Medulla oblongata (tissue), 1 donor: ENCODE measurements around the gene TNS3.

Experiments
- DNase-seq: peaks from one replicate; pipeline ENCODE4 v3.0.0-alpha.2; 2015; ENCODE audit errors: extremely low spot score

Gene TNS3

GRCh38 chr7:47407136-47407535, 174.8 kb downstream of the TNS3 start:
- no peak for DNase-seq

GRCh38 chr7:47406801-47407129, 175.1 kb downstream of the TNS3 start:
- no peak for DNase-seq

- peak; percentile 30 for DNase-seq
These were observed 175.8 kb downstream of the TNS3 start for GRCh38 chr7:47405921-47406800.

- peak; percentile 12 for DNase-seq
These were observed 176.5 kb downstream of the TNS3 start for GRCh38 chr7:47405286-47405904.

DNA sequence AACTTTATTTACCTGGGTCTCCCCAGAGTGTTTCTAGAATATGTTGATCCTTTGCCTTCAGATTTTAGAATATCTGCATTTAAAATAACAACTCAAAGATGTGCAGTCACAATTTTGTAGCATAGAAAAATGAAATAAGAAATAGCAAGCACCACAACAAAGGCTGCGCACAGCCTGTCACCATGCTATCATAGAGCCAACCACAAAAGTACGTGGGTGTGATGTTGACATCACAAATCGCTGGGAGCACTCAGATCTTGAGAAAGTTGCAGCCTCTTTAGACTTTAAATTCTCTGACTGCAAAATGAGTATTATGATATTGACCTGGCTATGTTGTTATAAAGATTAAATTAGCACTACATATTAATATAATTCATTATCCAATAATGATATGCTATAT, 177.9 kb downstream of the TNS3 start:
- no peak for DNase-seq

GRCh38 chr7:47402941-47403866, 178.7 kb downstream of the TNS3 start:
- no peak for DNase-seq

DNA sequence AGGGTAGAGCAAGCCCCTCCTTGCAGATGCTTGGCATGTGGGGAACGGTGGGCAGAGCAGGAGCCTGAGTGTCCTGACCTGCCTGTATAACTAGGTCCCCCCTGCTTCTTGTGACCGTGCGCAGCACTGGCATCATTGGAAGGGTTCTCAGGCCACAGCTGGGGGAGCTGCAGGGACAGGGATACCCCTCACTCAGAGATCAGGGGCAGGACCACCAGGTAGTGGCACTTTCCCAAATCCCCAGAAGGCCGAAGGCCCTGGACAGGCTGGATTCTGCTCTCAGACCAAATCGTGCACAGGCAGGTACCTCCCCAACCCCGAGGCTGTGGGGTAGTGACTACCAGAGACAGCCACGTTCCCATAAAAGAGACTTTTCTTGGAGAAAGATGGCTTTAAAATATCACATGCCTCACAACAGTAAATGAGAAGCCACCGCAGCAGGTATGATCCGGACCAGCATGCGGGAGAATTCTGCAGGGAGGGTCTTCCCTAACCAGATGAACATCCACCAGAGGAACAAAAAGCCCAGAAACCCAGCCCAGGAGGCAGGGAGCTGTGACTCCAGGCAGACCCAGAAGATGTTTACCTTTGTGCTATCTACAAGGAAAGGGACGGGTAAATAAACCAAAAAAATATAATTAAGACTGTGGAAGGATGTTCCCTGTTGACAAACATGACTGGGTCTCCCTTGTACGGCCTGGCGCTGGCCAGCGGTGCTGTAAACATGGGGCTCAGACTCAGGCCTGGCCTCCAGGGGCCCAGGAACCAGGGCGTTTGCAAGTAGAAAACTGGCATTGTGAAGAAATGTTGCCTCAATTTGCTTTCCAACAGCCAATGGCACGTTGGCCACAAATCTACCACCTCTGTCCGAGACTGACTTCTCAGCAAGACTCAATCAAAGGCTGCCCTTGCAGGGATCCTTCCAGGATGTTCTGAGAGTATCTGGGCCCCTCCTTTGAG, 180.0 kb downstream of the TNS3 start:
- no peak for DNase-seq

DNA sequence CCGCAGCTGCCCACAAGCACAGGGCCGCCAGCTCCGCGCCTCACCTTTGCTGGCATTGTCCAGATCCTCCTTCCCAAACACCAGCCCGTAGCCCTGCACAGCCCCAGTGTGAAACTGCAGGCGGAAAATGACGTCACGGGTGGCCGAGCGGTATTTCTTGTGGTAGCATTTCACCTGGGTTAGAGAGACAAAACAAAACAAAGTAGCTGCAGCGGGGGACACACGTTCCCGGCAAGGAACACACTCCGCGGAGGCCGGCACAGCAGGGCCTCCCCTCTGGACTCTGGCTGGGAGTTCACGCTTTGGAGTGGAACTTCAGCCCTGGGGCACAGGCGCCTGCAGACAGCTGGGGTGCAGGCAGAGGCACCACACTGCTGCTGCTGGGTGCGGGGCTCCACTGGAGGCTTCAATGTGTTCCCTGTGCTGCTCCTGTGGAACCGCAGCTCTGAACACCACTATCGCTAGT, 181.1 kb downstream of the TNS3 start:
- DNase-seq: no peak

- DNase-seq: no peak
These were observed 181.9 kb downstream of the TNS3 start for GRCh38 chr7:47400001-47400400.

- DNase-seq: no peak
These were observed 187.1 kb downstream of the TNS3 start for GRCh38 chr7:47394751-47395252.

DNA sequence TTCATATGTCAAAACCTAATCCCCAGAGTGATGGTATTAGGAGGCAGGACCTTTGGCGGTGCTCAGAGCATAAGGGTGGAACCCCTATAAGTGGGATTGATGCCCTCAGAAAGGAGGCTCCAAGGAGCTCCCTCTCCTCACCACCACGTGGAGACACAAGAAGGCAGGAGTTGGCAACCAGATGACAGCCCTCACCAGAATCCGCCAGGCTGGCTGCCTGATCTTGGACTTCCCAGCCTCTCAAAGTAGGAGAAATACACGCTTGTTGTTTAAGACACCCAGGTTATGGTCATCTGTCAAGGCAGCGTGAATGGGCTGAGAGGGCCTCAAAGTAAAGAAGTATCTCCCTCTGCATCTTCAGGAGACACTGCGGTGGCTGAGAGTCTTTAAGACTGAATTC, 187.7 kb downstream of the TNS3 start:
- no peak for DNase-seq

DNA sequence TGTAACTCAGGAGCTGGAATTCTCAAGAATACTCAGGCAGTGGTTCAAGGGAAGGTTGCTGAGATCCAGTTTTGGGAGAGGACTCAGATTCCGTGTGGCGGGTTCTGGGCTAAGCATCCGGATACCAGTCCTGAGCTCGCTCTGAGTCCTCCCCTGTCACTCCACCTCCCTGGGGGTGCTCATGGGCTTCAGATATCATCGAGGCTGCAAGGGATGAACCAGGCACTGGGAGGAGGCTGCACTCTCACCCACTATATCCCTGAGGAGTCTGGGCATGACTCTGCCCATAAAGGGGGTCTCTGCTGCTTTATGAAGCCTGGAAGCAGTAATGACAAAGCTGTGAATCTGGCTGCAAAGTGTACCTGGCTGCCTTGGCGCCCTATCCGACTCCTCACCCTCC, 188.5 kb downstream of the TNS3 start:
- no peak for DNase-seq

- DNase-seq: peak; percentile 75
These were observed 189.6 kb downstream of the TNS3 start for GRCh38 chr7:47392241-47392759.

- DNase-seq: no peak
These were observed 190.2 kb downstream of the TNS3 start for GRCh38 chr7:47391726-47392125.

DNA sequence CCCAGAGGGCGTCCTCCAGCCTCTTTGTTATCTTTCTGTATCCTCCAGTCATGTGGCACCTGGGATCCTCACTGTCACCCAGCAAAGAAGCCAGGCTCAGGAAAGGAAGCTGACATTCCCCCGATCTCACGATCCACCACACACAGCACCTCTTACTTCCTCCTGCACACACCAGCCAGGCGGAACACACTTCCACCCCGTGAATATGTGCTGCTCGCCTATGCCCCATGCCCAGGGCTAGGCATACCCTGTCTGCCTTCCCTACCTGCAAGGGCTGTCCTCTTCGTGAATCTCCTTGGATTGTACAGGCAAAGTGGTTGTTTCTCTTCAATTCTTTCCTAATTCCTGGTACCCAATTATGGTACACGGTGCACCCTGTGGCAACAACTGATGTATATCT, 191.0 kb downstream of the TNS3 start:
- no peak for DNase-seq

DNA sequence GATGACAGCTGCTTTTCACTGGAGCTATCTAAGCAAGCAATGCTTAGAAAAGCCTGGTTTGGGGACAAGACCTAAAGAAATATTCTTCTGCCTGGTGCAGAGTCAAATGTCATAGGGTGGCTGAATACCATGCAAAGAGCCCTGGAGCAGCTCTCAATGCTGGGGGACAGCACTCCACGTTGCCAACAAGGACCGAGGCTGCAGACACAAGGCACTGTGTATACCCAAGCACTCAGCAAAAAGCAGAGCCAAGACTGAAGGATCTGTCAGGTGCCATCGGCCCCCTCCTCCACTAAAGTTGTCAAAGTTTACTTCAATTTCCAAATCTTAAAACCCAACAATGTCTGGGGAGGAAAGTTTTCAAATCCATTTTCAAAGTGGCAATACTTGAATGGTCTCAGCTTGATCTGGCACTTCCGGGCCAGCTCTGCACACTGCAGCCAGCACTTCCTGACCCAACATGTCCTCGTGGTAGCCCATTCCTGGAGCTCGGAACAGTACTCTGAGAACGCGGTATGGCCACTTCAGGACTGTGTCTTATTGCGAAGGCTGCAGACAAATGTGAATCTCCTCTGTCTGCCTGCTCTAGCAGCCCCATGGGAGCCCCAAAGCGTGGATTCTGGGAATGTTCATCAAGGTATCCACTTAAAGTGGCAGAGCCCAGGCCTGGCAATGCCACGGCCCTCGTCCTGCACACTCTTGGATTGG, 191.8 kb downstream of the TNS3 start:
- no peak for DNase-seq

DNA sequence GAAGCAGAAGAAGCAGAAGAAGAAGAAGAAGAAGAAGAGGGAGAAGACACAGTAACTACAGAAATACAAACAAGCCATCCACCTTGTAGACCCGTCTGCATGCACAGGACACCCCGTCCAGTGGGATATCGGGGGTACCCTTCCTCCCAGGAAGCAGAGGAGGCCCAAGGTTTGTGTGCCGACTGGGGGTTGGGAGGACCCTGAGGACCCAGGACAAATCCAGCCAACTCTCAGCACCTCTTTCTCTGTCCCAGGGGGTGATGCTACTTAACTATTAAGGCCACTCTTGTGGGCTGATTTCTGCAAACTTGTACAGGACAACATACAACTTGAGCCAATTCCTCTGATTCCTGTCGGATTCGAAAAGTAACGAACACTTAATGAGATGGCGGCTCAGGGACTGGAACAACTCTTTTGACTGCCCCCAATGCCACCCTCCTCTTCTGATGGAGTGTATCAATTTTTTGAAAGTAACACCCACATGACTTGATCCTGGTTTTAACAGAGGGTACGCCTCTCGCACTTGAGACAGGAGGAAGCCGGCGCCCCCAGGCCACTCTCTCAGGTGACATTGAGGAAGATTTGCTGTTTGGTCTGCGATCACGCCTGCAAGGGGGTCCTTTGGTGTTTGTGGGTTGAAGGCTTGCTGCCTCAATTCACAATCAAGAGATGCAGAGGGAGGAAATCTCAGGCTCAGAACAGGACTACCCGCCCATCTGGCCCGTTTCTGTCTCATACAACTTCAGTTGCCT, 192.6 kb downstream of the TNS3 start:
- no peak for DNase-seq

DNA sequence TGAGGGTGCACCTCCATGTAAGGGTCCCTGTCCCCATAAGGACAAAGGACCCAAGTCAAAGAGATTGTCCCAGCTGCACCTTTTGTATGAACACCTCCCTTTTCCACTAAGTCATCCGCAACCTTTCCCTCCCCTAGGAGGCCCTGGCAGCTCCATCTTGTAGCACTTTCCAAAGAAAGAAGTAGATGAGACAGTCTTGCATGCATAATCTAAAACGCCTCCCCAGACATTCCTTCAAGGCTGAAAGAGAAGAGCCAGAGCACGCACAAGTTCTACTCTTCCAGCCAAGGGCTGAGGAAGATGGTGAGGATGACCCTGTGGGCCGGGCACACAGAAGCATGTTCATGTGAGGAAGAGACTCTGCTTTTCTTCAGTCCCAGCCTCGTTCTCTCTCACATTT, 194.4 kb downstream of the TNS3 start:
- no peak for DNase-seq

DNA sequence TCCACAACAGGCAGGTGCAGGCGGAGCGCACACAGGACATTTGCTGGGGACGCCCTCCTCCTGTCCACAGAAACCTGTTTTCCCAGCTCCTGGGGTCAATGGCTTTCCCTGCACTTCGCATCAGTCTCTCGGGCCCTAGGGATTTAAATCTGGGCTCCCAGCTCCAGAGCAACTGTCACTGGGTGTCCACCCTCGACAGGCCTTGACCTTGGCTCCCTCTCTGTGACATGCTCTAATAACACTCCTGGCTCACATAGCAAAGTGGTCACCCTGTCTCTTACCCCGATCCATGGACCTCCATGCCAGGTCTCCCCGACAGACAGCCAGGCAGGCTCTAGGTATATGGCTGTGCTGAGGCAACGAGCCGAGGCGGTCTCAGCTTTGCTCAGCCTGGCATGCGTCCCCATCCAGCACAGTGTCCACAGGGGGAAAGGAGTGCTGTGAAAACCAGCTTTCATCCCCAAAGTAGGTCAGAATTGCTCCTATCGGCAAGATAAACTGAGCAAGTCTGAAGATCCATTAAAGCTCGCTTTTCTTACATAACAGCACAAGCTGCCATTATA, 195.6 kb downstream of the TNS3 start:
- no peak for DNase-seq
